Inflammatory macrophage treated with lipopolysaccharide for 1 hour (primary cell): Measurements from ENCODE around the gene C1QC.
A peak's percentile ranks its signal among the peaks of the same experiment; 100 is the strongest.

Experiments used
- DNase-seq, 2 donors: peaks; one replicate each; pipeline ENCODE4 v3.0.0-alpha.2; 2020 to 2022

Gene C1QC

DNA sequence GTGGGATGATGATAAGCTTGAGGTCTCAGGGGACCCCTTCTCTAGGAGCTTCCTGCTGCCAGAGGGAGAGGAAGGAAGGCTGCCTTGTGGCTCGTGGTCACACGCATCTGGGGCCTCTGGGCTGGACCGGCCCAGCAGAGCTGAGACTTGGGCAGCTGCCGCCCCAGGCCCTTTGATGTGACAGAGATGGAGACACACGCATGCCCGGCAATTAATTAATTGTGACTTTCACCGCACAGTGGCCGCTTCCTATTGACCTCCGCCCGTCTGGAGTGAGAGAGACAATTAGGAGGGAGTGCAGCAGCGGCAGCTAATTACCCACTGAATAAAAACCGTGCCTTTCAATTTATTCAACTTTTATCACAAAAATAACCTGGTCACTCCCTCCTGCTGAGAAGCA, 23.6 kb upstream of the C1QC start:
- no peak for DNase-seq

DNA sequence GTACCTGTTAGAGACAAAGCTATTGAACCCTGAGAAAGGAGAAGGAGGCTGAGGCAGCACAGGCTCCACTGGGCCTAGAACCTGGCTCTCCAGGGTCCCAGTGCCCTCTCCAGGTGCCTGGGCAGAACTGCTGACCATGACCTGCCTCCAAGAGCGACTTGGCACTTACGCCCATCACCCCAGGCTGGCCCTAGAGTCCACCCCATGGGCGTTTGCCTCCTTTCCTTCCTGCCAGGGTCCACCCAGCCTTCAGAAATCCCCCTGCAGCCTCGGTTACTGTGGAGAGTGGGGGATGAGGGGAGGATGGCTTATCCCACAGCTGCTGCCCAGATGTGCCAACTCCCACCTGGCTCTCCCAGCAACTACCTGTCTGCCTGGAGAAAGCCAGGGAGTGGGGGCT, 21.7 kb upstream of the C1QC start:
- no peak for DNase-seq

DNA sequence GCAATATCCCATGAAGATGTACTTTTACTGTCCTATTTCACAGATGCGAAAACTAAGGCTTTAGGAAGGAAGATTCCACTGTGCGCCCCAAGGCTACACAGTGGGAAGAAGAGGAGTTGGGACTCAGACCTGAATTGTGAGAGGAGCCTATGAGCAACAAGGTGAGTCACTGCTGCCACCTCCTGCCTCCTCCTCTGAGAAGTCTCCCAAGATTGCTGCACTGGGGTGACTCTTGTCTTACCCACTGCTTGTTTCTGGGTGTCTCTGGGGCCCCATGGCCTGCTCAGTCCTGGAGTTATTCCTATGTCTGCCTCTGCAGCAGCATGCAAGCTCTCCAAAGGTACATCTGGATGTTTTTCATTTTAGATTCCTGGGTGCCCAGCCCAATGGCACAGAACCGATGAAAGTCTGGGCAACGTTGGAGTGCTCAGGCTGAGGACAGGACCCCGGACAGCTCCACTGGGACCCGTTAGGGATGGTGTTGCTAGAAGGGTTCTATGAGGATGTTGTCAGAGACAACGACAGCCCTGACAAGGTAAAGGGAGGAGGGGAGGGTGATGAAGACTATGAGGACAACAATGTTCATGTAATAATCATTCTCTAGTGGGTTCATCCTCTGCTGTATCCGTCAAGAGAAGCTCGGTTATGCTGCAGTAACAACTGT, 18.0 kb upstream of the C1QC start:
- no peak for DNase-seq

DNA sequence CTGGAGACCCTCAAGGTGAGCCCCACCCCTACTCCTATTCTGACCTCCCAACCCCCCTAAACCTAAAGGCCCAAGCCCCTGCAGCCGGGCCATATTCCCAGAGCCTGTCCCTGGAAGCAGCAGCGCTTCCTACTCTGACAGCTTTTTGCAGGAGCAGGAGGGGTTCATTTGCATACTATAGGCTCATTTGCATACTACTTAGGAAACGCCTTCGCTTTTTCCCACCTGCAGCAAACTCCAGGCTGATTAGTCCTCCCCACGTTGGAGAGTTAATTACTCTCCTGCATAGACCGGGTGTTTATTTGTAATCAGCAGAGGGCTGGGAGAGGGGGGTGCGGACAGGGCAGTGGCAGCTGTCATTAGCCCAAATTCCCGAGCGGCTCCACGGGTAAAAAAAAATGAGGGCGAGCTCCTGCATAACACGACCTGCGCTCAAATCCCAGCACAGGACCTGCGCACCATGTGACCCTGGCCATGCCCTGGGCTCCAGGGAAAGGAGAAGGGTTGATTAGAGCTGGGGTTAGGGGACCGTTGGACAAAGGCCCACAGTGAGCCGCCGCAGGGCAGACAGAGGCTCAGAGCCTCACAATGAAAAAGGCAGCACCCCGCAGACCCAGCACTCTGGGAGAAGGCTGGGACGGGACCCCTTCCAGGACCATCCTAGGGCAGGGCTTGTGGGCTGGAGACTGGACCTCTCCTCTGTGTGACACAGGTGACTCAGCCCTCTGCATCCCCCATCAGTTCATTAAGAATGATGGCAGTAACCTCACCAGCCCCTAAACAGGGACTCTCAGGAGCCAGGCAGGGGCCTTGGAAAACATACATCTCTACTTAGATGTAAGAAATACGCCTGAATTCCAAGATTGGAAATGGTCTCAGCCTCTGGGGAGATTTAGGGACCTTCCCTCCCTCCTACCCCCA, 16.9 kb upstream of the C1QC start:
- DNase-seq: no peak

DNA sequence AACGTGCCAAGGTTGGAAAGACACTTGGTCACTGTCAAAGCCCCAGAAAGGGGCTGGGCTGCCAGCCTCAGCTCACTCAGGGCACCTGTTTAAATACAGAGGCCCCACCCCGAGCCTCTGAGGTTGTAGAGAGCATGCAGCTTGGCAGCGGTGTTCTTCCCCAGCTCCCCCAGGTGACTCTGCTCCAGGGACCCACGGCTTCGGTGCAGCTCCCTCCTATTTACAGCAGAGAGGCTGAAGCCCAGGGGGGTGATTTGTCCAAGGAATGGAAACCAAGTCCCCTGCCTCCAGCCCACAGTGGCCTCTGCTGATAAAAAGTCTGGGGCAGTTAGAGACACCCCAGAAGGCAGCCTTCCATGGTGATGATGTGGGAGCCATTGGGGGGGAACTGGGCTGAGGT, 16.1 kb upstream of the C1QC start:
- DNase-seq: no peak

DNA sequence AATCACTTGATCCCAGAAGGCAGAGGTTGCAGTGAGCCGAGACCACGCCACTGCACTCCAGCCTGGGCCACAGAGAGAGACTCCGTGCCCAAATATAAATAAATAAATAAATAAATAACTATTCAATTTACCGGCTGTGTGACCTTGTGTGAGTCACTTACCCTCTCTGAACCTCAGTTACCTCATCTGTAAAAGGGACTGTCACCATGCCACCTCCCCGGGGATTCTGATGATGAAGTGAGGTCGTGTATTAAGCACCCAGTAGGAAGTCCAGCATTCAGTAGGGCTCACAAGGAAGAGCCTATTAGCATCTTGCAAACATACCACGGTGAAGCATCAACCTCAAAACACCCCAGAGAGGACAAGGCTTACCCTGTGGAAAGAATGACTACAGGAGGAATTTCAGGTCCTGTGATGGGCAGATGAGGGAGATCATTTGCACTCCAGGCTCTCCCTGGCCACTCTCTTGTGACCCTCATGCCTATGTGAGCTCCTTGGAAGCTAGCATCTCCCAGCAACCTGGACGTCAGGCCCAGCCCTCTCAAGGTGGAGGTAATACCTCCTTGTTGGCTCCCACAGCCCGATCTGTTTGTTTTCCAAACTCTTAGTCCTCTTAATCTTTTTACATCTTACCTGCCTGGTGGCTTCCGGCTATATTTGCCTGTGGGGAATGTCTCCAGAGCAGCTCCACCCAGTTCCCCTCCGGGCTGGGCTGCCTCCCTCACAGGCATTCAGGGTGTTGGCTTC, 14.6 kb upstream of the C1QC start:
- DNase-seq: no peak

DNA sequence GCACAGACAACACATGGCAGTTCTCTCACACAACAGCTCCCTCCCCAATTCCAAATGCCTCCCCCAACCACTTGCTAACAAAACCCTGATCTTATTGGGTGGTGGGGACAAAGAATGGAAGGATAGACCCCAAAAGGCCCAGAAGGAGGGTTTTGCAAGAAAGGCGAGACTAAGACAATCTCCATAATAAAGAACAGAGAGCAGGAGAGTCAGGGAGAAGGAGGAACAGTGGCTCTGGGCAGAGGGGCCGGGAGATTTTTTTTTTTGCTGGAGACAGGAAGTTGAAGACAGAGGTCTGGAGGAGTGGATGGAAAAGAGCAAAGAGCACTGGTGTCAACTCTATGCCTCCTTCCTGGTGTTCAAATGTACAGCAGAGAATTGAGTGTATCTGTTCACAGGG, 13.5 kb upstream of the C1QC start:
- DNase-seq: no peak

DNA sequence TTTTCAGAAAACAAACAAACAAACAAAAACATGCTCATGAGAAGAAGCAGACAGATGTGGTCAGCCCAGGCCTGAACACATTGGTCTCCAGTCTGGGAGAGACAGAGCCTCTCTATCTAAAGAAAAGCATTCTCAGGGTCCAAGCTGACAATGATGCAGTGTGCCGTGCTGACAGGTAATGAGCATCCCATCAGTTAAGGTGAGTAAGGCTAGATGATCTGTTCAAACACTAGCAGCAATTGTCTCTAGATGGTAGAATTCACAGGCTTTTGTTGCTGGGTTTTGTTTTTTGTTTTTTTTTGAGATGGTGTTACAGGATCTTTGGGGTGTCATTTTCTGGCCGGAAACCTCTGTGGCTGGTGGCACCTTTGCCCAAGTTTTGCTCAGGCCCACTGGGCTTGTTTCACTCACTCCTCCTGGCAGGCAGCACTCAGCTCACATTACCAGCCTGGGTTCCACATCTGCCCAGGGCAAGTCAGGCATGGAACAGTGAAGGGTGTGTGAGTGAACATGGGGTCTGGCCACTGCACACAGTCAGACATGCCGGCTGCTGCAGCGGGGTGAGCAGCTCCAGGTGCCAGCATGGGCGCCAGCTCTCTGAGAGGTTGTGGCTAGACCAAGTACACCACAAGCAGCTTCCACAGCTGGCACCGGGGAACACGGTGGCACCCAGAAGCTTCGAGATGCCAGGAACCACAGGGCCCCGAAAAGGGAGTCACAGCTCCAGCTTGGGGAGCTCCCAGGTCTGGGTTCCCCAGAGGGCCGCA, 9.6 kb upstream of the C1QC start:
- DNase-seq: no peak

DNA sequence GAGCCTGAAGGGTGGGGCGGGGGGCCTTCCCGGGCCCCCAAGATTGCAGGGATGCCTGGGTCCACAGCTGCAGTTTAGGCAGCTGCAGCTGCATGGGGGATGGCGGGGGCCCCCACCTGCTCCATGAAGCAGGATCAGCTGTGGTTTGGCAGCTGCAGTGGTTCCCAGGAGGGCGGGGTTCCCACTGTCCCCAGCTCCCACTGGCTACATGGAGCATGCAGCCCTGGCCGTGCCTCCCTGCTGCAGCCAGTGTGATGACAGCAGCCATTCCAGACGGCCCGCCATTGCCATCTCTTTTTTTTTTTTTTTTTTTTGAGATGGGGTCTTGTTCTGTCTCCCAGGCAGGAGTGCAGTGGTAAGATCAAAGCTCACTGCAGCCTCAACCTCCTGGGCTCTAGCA, 8.0 kb upstream of the C1QC start:
- DNase-seq: no peak

DNA sequence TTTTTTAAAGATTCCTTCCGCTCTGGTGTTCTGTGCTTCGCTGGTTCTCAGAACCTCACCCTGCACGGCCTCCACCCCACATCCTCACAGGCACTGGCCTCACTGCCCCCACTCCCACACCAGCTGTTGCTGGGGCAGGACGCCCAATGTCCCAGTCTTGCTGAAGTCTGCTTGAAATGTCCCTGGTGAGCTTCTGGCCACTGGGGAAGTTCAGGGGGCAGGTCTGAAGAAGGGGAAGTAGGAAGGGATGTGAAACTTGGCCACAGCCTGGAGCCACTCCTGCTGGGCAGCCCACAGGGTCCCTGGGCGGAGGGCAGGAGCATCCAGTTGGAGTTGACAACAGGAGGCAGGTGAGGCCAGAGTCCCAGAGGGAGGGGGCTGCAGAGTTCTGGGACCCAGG, 7.1 kb upstream of the C1QC start, which contains the start of gene C1QA:
Gene C1QA, plus strand, starts transcription at position 276 of the 400 bp plus-strand sequence. CDS start 989 bp downstream, outside the sequence.
- DNase-seq: peak; percentile 91 to 99

DNA sequence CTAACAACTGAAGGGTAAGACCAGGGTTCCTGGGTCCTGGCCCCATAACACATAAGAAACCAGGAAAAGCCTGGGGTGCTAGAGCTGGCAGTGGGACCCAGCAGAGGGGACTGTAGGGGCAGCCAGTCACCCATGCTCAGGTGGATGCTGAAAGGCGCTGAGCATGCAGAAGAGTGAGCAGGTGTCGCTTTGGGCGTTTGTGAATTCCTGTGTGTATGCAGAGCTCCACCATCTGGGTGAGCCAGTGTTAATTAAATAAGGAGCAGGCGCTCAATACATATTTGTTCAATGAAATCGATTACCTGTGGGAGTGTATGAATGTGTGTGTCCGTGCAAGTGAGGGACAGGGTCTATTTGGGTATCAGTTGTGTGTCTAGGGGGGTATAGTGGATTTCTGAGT, 6.5 kb upstream of the C1QC start:
- DNase-seq: no peak

DNA sequence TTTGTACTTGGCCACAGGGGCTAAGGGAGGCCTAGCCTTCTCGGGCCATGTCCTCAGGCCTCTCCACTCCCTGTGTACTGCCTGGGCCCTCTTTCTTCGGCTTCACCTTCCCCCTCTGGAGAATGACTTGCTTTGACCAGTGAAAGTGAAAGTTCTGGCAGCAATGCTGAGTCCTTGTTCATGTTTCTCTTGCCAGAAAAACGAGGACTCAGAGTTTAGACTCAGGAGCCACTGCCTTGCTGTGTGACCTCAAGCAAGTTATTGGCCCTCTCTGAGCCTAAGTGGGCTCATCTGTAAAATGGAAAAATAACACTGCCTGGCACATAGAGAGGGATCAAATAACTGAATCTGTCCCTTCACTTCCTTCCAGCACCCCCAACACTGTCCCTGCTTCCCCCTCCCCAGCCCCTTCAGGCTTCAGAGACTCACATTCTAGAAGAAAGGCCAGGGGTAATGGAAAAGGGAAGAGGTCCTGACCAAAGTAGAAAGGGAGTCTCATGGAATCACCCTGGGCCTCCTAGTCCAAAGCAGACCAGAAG, 5.5 kb upstream of the C1QC start:
- peak in 1 of 2 donors; percentile 40 for DNase-seq

DNA sequence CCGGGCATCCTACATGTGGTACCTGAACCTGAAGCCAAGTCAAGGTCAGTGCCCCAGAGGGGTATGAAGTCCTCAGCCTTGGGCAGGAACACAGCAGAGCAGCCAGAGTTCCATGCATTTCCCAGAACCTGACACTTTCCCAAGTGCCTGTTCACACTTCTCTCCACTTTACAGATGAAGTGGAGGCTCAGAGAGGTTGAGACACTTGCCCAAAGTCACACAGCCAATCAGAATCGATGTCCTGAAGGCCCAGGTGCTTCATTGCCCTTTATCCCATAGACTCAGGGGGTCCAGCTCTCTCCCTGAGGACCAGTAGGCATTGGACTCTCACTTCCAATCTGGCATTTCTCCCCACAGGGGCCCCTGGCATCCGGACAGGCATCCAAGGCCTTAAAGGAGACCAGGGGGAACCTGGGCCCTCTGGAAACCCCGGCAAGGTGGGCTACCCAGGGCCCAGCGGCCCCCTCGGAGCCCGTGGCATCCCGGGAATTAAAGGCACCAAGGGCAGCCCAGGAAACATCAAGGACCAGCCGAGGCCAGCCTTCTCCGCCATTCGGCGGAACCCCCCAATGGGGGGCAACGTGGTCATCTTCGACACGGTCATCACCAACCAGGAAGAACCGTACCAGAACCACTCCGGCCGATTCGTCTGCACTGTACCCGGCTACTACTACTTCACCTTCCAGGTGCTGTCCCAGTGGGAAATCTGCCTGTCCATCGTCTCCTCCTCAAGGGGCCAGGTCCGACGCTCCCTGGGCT, 4.8 kb upstream of the C1QC start:
- no peak for DNase-seq

DNA sequence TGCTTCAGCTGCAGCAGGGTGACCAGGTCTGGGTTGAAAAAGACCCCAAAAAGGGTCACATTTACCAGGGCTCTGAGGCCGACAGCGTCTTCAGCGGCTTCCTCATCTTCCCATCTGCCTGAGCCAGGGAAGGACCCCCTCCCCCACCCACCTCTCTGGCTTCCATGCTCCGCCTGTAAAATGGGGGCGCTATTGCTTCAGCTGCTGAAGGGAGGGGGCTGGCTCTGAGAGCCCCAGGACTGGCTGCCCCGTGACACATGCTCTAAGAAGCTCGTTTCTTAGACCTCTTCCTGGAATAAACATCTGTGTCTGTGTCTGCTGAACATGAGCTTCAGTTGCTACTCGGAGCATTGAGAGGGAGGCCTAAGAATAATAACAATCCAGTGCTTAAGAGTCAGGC, 4.1 kb upstream of the C1QC start:
- DNase-seq: no peak

DNA sequence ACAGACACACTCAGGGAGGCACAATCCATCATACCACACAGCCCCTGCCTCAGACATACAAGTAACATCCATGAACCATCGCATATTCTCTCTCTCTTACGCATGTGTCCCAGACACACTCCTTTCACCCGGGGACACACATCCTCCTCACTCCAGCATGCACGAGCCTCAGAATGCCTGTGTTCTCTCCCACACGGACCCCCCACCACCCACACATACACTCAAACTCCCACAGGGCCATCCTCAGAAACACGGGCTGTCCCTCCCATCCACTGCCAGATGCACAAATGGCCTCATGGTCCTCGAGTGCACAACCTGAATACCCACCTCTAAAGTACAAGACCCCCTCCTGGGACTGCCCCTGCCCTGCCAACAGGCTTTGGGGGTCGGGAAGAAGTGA, 2.2 kb upstream of the C1QC start:
- no peak for DNase-seq

DNA sequence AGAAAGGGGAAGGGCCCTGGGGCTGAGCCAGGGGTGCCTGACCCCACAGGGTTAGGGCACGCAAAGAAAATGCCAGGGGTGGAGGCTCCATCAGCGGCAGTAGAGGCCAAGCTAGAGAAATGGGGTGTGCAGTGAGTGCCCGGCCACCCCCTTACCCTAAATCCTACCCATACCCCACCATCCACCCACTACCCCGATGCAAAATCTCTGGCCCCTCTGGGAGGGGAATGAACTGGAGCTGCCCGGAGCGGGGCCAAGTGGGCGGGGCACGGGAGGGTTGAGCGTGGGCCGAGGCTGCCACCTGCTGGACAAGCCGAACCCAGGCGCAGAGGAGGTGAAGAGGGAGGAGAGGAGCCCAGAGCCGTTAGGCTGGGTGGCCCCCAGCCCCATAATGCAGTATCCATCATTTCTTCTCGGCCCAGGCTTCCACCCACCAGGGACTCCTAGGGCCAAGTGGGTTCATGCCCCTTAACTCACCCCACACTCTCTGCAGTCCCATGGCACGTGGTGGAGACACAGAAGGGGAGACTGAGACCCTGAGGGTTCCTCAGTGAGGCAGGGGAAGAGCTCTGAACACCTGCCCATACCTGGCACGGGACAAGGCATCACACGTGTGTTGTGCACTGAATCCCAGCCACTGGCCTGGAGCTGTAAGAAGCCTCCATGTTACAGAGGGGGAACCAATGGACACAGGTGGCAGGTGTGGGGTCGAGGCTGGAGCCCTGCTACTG, 1.4 kb upstream of the C1QC start:
- DNase-seq: peak; percentile 49 to 76

DNA sequence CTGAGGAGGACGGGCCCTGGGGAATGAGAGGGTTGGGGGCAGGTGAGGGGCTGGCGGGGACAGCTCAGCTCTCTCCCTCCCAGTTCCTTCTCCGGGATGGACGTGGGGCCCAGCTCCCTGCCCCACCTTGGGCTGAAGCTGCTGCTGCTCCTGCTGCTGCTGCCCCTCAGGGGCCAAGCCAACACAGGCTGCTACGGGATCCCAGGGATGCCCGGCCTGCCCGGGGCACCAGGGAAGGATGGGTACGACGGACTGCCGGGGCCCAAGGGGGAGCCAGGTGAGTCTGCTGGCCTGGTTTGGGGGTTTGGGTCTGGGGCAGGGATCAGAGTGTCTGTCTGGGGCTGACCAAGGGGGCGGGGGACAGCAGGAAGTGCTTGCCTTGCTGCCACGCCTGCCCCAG, 495 bp downstream of the C1QC start:
- DNase-seq: no peak

DNA sequence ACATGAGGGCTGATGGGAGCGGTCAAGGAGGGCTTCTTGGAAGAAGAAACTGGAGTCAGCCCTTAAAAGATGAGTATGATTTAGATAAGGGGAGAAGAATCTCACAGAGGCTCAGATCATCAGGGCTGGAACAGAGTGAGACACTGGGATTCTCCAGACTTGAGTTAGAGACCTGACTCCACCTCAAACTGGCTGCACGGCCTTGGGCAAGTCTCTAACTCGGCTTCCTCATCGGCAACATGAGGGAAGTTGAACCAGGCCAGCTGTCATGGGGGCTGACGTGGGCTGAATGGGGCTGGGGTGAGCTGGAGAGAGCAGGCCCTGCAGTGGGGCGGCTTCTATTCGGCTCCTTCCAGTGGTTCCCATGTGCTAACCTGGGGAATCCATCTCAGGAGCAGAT, 2.5 kb downstream of the C1QC start:
- DNase-seq: peak; percentile 89 to 96

DNA sequence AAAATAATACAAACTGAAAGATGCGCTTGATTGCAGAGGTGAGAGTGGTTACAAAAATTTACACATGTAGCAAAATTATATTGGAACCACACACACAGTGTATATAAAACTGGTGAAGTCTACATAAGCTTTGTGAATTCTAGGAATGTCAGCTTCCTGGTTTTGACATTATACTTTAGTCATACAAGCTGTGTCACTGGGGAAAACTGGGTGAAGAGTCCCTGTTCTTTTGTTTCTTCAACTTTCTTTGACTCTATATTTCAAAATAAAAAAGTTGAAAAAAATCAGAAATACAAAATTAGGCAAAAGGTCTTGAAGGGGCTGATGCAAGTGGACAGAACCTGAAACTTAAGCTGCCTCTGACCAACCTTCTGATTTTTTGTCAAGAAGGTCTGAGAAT, 3.0 kb downstream of the C1QC start:
- peak; percentile 81 to 87 for DNase-seq

DNA sequence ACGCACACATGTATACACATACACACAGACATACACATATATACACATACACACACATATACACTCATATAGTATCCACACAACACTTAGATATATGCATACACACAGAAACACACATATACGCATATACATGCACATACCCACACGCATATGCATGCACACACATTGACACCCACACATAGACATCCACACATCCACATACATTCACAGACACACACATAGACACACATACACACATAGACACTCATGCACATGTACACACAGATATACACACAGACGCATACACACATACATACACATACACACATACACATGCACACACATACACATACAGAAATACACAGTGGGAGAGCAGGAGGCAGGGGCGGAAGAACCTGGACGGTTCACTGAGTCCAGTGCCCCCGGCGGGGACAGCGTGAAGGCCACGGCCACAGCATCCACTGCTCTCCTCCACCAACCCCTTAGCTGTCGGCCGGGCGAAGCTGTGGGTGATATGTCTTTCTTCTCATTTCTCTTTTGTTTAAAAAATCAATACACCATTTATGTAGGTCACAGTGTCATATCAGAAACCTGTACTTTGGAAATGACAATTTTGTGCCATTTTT, 6.8 kb downstream of the C1QC start:
- DNase-seq: no peak
